CD4-positive, alpha-beta T cell treated with Interleukin-4 for 4 hours (primary cell): ENCODE results near the gene RAB39A.
"Not testable (repeated sequence)": the region's sequence is repeated elsewhere in the genome, so short reads cannot be mapped to it uniquely, and the experiment has no call there.

Experiments
- DNase-seq: peaks from one replicate; pipeline ENCODE4 v3.0.0-alpha.2; 2020

RAB39A gene

GRCh38 chr11:107928046-107928766 lies at the start of gene RAB39A:
Gene RAB39A, plus strand, starts transcription at chr11:107928448. Its CDS starts 121 bp downstream, at chr11:107928569.
- DNase-seq = peak; percentile 75

- not testable (repeated sequence) for DNase-seq
Observed at GRCh38 chr11:107881471-107881870, 46.8 kb upstream of the RAB39A start.

GRCh38 chr11:107882095-107882820 lies 46.0 kb upstream of the RAB39A start:
- DNase-seq = no peak

- peak; percentile 27 for DNase-seq
Observed at GRCh38 chr11:107898270-107898669, 30.0 kb upstream of the RAB39A start.

- DNase-seq = no peak
Observed at GRCh38 chr11:107908211-107908610, 20.0 kb upstream of the RAB39A start.

- not testable (repeated sequence) for DNase-seq
Observed at GRCh38 chr11:107912415-107912814, 15.8 kb upstream of the RAB39A start.

- DNase-seq = no peak
Observed at GRCh38 chr11:107915229-107915628, 13.0 kb upstream of the RAB39A start.

- no peak for DNase-seq
Observed at GRCh38 chr11:107916671-107917241, 11.5 kb upstream of the RAB39A start.

GRCh38 chr11:107921997-107922396 lies 6.3 kb upstream of the RAB39A start:
- DNase-seq = no peak

GRCh38 chr11:107923519-107923918 lies 4.7 kb upstream of the RAB39A start:
- DNase-seq = not testable (repeated sequence)

- no peak for DNase-seq
Observed at GRCh38 chr11:107924306-107924705, 3.9 kb upstream of the RAB39A start.

- DNase-seq = no peak
Observed at GRCh38 chr11:107927559-107927958, 689 bp upstream of the RAB39A start.

- no peak for DNase-seq
Observed at GRCh38 chr11:107928767-107929507, 689 bp downstream of the RAB39A start.

GRCh38 chr11:107929611-107930200 lies 1.5 kb downstream of the RAB39A start:
- no peak for DNase-seq

- no peak for DNase-seq
Observed at GRCh38 chr11:107931206-107931605, 3.0 kb downstream of the RAB39A start.

GRCh38 chr11:107947904-107948303 lies 19.7 kb downstream of the RAB39A start:
- no peak for DNase-seq

GRCh38 chr11:107948328-107948727 lies 20.1 kb downstream of the RAB39A start:
- DNase-seq = not testable (repeated sequence)

- no peak for DNase-seq
Observed at GRCh38 chr11:107951155-107951554, 22.9 kb downstream of the RAB39A start.

- no peak for DNase-seq
Observed at GRCh38 chr11:107953446-107953845, 25.2 kb downstream of the RAB39A start.

GRCh38 chr11:107956543-107956942 lies 28.3 kb downstream of the RAB39A start:
- no peak for DNase-seq

- no peak for DNase-seq
Observed at GRCh38 chr11:107957109-107957588, 28.9 kb downstream of the RAB39A start.

GRCh38 chr11:107961480-107961879 lies 33.2 kb downstream of the RAB39A start:
- DNase-seq = no peak

GRCh38 chr11:107962181-107962580 lies 33.9 kb downstream of the RAB39A start:
- no peak for DNase-seq
